ENCODE measurements around the gene PLAC8.

The PLAC8 gene

GRCh38 chr4:83118869-83119268 is 4.3 kb upstream of the PLAC8 start (continued):
- TF ChIP-seq PATZ1 (tag by site-specific recombination; IDR thresholded peaks at IDR 0.05) (no peak), ZBTB17 (tag by site-specific recombination; IDR thresholded peaks at IDR 0.05) (no peak), ZNF280D (tag by site-specific recombination; IDR thresholded peaks at IDR 0.05) (no peak), ZNF449 (tag by site-specific recombination; IDR thresholded peaks at IDR 0.05) (no peak), ZNF133 (tag by site-specific recombination; IDR thresholded peaks at IDR 0.05) (no peak), ZNF645 (tag by site-specific recombination; IDR thresholded peaks at IDR 0.05) (no peak), ZNF626 (tag by site-specific recombination; IDR thresholded peaks at IDR 0.05) (no peak)

GRCh38 chr4:83115656-83116285 is 1.2 kb upstream of the PLAC8 start:
- H3K27ac ChIP-seq (ENCODE audit: extremely low read depth, low read depth, low read length): no peak overlapping the region
- H3K4me3 ChIP-seq (ENCODE audit: low read depth, low read length): no peak overlapping the region
- POLR2A ChIA-PET: no interaction called here
- H3K9me3 ChIP-seq (ENCODE audit: control insufficient read depth, insufficient read depth, low read depth, low read length): no peaks in the 10 kb centered on the region
- no peaks in the 10 kb centered on the region for H3K36me3 ChIP-seq (ENCODE audit: control insufficient read depth in 2 of 2, insufficient read depth in 1 of 2, low read length in 2 of 2)
- CTCF ChIA-PET: interaction anchor here (0.7 kb wide), 1 partner anchor 151 kb away, joined by 3 read pairs; no protein-coding TSS in a partner anchor
- H3K4me1 ChIP-seq (ENCODE audit: control insufficient read depth, insufficient read depth, low read length): no peaks in the 10 kb centered on the region
- TF ChIP-seq HOXD13 (CRISPR knock-in tag; IDR thresholded peaks at IDR 0.05; ENCODE audit: borderline replicate concordance) (no peak), ZNF16 (tag by site-specific recombination; IDR thresholded peaks at IDR 0.05; ENCODE audit: low read depth) (no peak), ZNF341 (tag by site-specific recombination; IDR thresholded peaks at IDR 0.05; ENCODE audit: low read depth) (no peak), ZNF777 (tag by site-specific recombination; IDR thresholded peaks at IDR 0.05; ENCODE audit: borderline replicate concordance) (no peak), ZNF266 (tag by site-specific recombination; IDR thresholded peaks at IDR 0.05; ENCODE audit: low read depth) (no peak), ZNF585B (tag by site-specific recombination; IDR thresholded peaks at IDR 0.05) (no peak), ZNF791 (tag by site-specific recombination; IDR thresholded peaks at IDR 0.05) (no peak), ZSCAN23 (tag by site-specific recombination; IDR thresholded peaks at IDR 0.05) (no peak), INSM2 (tag by site-specific recombination; IDR thresholded peaks at IDR 0.05) (no peak), YY1 (tag by site-specific recombination; IDR thresholded peaks at IDR 0.05) (no peak), ZNF223 (tag by site-specific recombination; IDR thresholded peaks at IDR 0.05) (no peak), ZNF830 (tag by site-specific recombination; IDR thresholded peaks at IDR 0.05; ENCODE audit: low read depth) (no peak), ZBTB49 (tag by site-specific recombination; IDR thresholded peaks at IDR 0.05; ENCODE audit: low read depth) (no peak), ZBTB26 (tag by site-specific recombination; optimal IDR thresholded peaks at IDR 0.05) (no peak), ZNF155 (tag by site-specific recombination; IDR thresholded peaks at IDR 0.05) (no peak), ZNF140 (tag by site-specific recombination; IDR thresholded peaks at IDR 0.05) (no peak), ZNF423 (tag by site-specific recombination; IDR thresholded peaks at IDR 0.05) (no peak)

Measured in HEK293 (cell line).